ENCODE data around the gene MRPS2.

The MRPS2 gene

DNA sequence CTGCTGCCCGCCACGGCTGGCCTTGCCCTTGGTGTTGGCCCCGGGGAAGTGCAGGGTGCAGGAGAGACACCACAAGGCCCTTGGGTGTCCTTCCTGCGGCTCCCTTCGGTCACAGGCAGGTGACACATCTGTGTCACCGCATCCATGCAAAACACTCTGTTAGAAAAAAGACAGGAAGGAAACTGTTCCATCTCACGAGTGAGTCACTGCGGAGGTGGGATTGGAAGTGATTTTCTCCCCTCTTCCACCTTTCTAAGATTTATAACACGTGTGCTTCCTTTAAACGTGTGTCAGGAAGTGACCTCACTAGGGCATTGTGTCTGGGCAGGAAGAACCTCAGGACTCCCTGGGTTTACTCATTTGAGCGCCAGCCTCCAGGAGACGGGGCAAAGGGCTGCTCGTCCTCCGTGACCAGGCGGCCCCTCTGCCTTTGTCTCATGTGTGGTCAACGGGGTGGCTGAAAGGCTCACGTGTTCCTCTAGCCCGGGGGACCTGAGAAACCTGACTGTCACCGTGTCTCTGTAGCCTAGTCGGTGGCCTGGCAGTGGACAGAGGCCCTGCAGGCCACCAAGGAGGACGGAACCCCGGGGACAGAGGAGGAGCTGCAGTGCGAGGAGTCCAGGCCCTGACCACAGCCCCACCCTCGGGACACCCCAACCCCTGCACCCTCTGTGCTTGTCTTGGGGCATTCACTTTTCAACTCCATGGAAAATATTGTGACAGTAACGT, 15.8 kb downstream of the MRPS2 start:
- peaks cover 44% of the 10 kb centered on the region for H3K4me1 Mint-ChIP-seq
- peaks cover 10% of the 10 kb centered on the region for H3K9me3 Mint-ChIP-seq
- no peaks in the 10 kb centered on the region for H3K36me3 Mint-ChIP-seq (ENCODE audit: low read depth)
- no peak for DNase-seq
- peaks cover 18% of the 10 kb centered on the region for H3K27me3 Mint-ChIP-seq (ENCODE audit: low read depth, poor library complexity)
- no peak overlapping the region for H3K4me3 Mint-ChIP-seq
- H3K27ac Mint-ChIP-seq = no peak overlapping the region
- TF ChIP-seq CTCF (IDR thresholded peaks at IDR 0.05) = no peak

- Mint-ChIP-seq H3K4me1 (peaks cover 43% of the 10 kb centered on the region), H3K27me3 (ENCODE audit: low read depth, poor library complexity) (peaks cover 18% of the 10 kb centered on the region), H3K36me3 (ENCODE audit: low read depth) (no peaks in the 10 kb centered on the region), H3K27ac (peak overlapping the region; percentile 57), H3K9me3 (peaks cover 10% of the 10 kb centered on the region), H3K4me3 (no peak overlapping the region)
- no peak for DNase-seq
- no peak for TF ChIP-seq CTCF (IDR thresholded peaks at IDR 0.05)
These were observed 16.9 kb downstream of the MRPS2 start for GRCh38 chr9:135517407-135517822.

DNA sequence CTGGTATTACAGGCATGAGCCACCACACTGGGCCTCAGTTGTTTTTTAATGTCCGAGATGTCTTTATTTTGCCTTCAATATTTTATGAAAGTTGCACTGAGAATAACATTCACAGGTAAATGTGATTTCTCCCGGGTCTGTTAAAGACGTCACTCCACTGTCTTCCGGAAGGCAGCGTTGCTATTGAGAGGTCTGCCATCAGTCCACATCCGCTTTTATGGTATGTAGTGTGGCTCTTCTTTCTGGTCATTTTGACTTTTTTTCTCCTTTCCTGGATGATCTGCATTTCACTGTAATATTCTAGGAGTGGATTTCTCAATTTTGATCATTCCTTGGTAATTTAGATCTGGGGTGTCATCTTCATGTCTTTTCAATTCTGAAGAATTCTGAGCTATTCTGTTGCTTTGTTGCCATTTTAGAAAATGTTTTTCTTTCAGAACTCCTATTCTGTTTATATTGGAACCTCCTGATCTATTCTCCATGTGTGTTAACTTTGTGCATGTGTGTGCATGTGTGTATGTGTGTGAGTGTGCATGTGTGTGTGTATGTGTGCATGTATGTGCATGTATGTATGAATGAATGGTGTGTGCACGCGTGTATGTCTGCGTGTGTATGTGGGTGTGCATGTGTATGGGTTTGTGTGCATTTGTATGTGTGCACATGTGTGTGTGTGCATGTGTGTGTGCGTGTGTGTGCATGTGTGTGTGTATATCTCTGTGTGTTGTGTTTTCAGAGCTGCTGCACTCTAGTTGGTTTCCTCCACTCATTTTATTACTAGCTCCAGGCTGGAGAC, 18.9 kb downstream of the MRPS2 start:
- no peak overlapping the region for H3K4me3 Mint-ChIP-seq
- no peak overlapping the region for H3K27ac Mint-ChIP-seq

GRCh38 chr9:135520916-135521607, 20.6 kb downstream of the MRPS2 start, which contains the start of gene LCN1:
TSS of gene LCN1 (plus strand) at chr9:135521440. CDS start at chr9:135521498, 58 bp downstream.
- Mint-ChIP-seq H3K4me3 (no peak within 1 kb of the TSS), H3K36me3 (ENCODE audit: low read depth) (no peaks in the 10 kb centered on the region), H3K27ac (peak within 1 kb of the TSS; percentile 17), H3K27me3 (ENCODE audit: low read depth, poor library complexity) (peaks cover 5% of the 10 kb centered on the region), H3K9me3 (peaks cover 10% of the 10 kb centered on the region), H3K4me1 (peaks cover 55% of the 10 kb centered on the region)
- no peak for TF ChIP-seq CTCF (IDR thresholded peaks at IDR 0.05)
- no peak for DNase-seq

More for the DNA sequence above, 18.9 kb downstream of the MRPS2 start:
- Mint-ChIP-seq H3K4me1 (peaks cover 49% of the 10 kb centered on the region), H3K27me3 (ENCODE audit: low read depth, poor library complexity) (peaks cover 8% of the 10 kb centered on the region), H3K9me3 (peaks cover 10% of the 10 kb centered on the region), H3K36me3 (ENCODE audit: low read depth) (no peaks in the 10 kb centered on the region)
- DNase-seq = no peak
- no peak for TF ChIP-seq CTCF (IDR thresholded peaks at IDR 0.05)

- H3K9me3 Mint-ChIP-seq = peaks cover 10% of the 10 kb centered on the region
- no peak overlapping the region for H3K27ac Mint-ChIP-seq
- peaks cover 51% of the 10 kb centered on the region for H3K4me1 Mint-ChIP-seq
- peaks cover 4% of the 10 kb centered on the region for H3K27me3 Mint-ChIP-seq (ENCODE audit: low read depth, poor library complexity)
- H3K36me3 Mint-ChIP-seq (ENCODE audit: low read depth) = no peaks in the 10 kb centered on the region
- H3K4me3 Mint-ChIP-seq = no peak overlapping the region
- TF ChIP-seq CTCF (IDR thresholded peaks at IDR 0.05) = no peak
- DNase-seq = no peak
These were observed 21.2 kb downstream of the MRPS2 start for GRCh38 chr9:135521608-135522095.

Measured in nephron progenitor cell (in vitro differentiated cells).